ENCODE measurements around the gene KNCN. TPM values are rescaled to one million over a fixed set of nuclear protein-coding genes. Genes with fewer than 3 reads are reported as not detected.

Gene KNCN
- polyA plus RNA-seq, 3 donors from 2014 or later = not detected

DNA sequence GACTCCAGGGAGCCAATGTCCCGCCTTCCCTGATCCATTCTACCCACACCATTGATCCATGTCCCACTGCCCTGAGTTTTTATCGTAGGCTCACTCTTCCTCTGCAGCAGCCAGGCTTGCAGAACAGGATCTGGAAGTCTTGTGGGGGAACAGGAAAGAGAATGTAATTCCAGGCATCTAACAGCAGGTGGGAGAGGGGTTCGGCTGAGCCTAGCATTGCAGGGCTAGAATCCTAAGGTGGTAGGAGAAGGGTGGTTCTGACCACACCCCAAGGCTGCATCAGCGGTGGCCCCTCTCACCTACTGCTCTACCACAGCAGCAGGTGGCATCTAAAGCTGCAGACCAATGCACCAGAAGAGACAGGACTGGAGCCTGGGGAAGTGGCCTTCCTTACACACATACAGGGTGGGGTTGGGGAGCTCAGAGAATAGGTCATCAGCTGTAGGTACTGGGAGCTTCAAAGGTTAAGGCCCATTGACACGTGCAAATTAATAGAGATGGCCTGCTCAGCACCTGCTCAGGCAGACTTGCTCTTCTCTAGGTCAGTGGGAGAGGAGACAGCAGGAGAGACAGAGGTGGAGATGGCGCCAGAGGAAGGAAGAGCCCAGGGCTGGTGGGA lies 20.5 kb downstream of the KNCN start:
- Mint-ChIP-seq H3K4me3 (peak overlapping the region in 1 of 5 donors; percentile 46), H3K27me3 (ENCODE audit: low read depth in 3 of 3) (peaks cover 5 to 15% (median 9%) of the 10 kb centered on the region in 3 donors), H3K9me3 (peaks cover 0 to 1% (median 0%) of the 10 kb centered on the region in 6 donors), H3K4me1 (peaks cover 6 to 8% of the 10 kb centered on the region in 2 donors), H3K27ac (no peak overlapping the region), H3K36me3 (no peaks in the 10 kb centered on the region)
- no peak for DNase-seq

- no peak overlapping the region for H3K4me3 Mint-ChIP-seq
- H3K27ac Mint-ChIP-seq = no peak overlapping the region
- no peaks in the 10 kb centered on the region for H3K36me3 Mint-ChIP-seq
- no peak for DNase-seq
- H3K27me3 Mint-ChIP-seq (ENCODE audit: low read depth in 3 of 3) = peaks cover 5 to 15% (median 9%) of the 10 kb centered on the region in 3 donors
- H3K9me3 Mint-ChIP-seq = peaks cover 0 to 1% (median 0%) of the 10 kb centered on the region in 6 donors
- H3K4me1 Mint-ChIP-seq = peaks cover 6 to 8% of the 10 kb centered on the region in 2 donors
Observed at GRCh38 chr1:46530311-46530710, 21.1 kb downstream of the KNCN start.

GRCh38 chr1:46529031-46529630 lies 22.3 kb downstream of the KNCN start:
- Mint-ChIP-seq H3K27me3 (ENCODE audit: low read depth in 3 of 3) (peaks cover 5 to 13% (median 9%) of the 10 kb centered on the region in 3 donors), H3K9me3 (peaks cover 0 to 1% (median 0%) of the 10 kb centered on the region in 6 donors), H3K4me1 (peaks cover 4 to 6% of the 10 kb centered on the region in 2 donors), H3K4me3 (no peak overlapping the region), H3K36me3 (no peaks in the 10 kb centered on the region), H3K27ac (no peak overlapping the region)
- no peak for DNase-seq

DNA sequence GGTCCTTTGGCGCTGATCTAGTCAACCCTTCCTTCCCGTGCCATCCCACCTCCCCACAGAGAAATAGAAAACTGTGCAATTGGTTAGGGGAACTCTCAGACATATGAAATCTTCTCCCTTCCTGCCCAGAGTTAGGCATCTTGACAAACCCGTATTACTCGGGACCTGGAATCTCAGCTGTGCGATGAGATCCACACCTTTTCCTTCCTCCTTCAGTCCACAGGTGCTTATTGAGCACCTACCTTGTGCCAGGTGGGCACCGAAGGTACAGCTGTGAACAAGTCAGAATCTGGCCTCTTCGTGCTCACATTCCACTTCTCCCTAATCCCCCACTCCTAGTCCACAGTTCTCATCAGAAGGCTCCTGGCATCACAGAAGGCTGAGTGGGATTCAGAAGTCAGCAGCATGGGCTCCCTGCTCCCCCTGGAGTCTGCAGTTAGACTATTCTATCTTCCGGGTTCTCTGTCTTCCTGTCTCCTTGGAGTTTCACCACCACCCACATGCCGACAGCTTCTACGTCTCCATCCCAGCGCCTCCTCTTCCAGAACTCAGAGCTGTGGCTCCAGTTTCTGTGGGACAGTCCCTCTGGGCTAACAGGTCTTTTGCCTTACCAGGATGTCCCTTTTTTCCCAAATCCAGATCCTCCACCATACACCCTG lies 23.0 kb downstream of the KNCN start:
- Mint-ChIP-seq H3K27ac (no peak overlapping the region), H3K9me3 (no peaks in the 10 kb centered on the region), H3K27me3 (ENCODE audit: low read depth in 3 of 3) (peaks cover 5 to 13% (median 9%) of the 10 kb centered on the region in 3 donors), H3K4me1 (no peaks in the 10 kb centered on the region), H3K36me3 (no peaks in the 10 kb centered on the region), H3K4me3 (no peak overlapping the region)
- DNase-seq = no peak

DNA sequence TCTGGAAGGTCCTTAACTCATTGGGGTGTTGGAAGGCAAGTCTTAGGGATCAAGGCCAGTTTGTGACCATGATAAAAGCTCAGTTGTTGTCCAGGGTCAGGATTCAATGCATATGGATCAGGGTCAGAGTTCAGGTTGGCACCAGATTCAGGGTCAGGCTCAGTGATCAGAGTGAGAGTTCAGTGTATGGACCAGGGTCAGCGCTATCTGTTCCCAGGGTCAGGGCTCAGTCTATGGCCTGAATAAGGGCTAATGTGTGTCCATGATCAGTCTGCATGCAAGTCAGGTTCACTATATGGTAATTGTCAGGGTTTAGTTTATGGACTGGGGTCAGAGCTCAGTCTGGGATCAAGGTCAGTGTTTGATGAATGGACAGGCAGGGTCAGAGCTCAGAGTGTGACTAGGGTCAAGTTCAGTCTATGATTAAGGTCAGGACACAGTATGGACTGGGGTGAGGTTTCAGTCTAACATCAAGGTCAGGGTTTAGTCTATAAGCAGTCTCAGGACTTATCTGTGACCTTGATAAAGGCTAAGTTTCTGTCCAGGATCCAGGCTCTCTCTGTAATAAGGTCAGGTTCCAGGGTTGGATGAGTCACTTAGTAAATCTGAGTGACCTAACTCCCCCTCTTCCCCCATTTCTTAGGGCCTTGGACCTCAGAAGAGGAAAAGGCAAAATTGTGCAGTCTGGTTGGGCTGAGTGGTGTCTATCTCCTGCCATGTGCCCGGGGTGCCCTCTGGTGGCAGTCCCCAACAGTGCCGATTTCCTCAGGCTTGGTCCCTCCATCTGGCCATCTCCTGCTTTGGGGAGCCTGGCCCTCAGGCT lies 23.8 kb downstream of the KNCN start:
- Mint-ChIP-seq H3K36me3 (no peaks in the 10 kb centered on the region), H3K4me1 (no peaks in the 10 kb centered on the region), H3K27ac (no peak overlapping the region), H3K4me3 (no peak overlapping the region), H3K9me3 (no peaks in the 10 kb centered on the region), H3K27me3 (ENCODE audit: low read depth in 3 of 3) (peaks cover 5 to 13% (median 9%) of the 10 kb centered on the region in 3 donors)
- DNase-seq = peak; percentile 37 to 59 (median 47)

- DNase-seq = no peak
- Mint-ChIP-seq H3K27me3 (ENCODE audit: low read depth in 3 of 3) (peaks cover 5 to 13% (median 9%) of the 10 kb centered on the region in 3 donors), H3K4me1 (no peaks in the 10 kb centered on the region), H3K27ac (no peak overlapping the region), H3K9me3 (no peaks in the 10 kb centered on the region), H3K36me3 (no peaks in the 10 kb centered on the region), H3K4me3 (no peak overlapping the region)
Observed at GRCh38 chr1:46526691-46527291, 24.7 kb downstream of the KNCN start.

DNA sequence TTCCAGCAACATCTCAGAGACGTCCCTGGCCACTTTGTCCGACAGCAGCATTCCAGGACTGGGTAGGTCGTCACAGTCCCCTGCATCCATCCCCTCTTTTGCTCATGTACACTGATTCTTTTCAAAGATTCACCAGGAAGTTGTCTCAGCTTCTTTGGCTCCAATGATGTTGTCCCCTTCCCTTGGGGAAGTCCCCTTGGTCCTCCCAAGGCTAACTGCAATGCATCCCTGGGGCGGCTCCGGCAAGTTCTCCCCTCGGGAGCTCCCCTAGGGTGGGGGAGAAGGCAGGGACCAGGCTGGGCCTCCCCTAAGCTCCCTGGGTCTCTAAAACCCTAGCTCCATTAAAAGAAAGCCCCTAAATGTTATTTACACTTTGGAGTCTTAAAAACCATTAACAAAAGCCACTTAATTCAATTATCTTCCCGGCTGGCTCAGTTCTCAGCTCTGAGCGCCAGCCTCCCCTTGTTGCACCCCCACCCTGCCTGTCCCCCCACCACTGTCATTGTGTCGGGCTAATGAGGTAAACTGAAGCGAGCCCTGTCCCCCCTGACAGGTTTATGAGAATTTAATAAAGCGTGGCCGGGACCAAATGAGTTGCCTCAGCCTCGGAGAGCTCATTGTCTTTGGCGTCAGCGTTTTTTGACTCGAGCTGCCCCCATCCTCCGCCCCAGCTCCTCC lies 25.3 kb downstream of the KNCN start:
- Mint-ChIP-seq H3K27me3 (ENCODE audit: low read depth in 3 of 3) (peaks cover 3 to 13% (median 9%) of the 10 kb centered on the region in 3 donors), H3K36me3 (no peaks in the 10 kb centered on the region), H3K4me3 (no peak overlapping the region), H3K4me1 (no peaks in the 10 kb centered on the region), H3K27ac (no peak overlapping the region), H3K9me3 (no peaks in the 10 kb centered on the region)
- DNase-seq = no peak

GRCh38 chr1:46525253-46525983 lies 26.0 kb downstream of the KNCN start:
- H3K4me1 Mint-ChIP-seq = no peaks in the 10 kb centered on the region
- H3K27me3 Mint-ChIP-seq (ENCODE audit: low read depth in 3 of 3) = peaks cover 3 to 15% (median 9%) of the 10 kb centered on the region in 3 donors
- no peak for DNase-seq

DNA sequence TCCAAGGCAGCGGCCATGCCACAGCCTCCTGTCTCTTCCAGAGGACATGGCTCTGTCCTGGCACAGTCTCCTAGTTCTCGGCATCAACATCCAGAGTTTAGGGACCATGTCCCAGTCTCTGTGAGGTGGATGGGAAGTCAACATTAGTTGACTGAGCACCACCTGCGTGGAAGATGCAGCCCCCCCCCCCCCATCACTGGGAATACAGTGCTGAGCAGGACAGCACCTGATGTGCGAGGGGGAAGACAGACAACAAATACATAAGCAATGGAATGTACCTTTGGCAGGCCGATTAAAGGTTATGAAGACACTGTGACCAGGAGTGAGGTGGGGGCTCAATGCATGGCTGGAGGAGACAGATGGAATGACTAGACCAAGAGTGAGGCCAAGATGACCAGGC lies 26.6 kb downstream of the KNCN start:
- peaks cover 3 to 15% (median 9%) of the 10 kb centered on the region in 3 donors for H3K27me3 Mint-ChIP-seq (ENCODE audit: low read depth in 3 of 3)
- DNase-seq = no peak

More at GRCh38 chr1:46525253-46525983, 26.0 kb downstream of the KNCN start:
- Mint-ChIP-seq H3K27ac (no peak overlapping the region), H3K9me3 (no peaks in the 10 kb centered on the region), H3K36me3 (no peaks in the 10 kb centered on the region), H3K4me3 (no peak overlapping the region)

DNA sequence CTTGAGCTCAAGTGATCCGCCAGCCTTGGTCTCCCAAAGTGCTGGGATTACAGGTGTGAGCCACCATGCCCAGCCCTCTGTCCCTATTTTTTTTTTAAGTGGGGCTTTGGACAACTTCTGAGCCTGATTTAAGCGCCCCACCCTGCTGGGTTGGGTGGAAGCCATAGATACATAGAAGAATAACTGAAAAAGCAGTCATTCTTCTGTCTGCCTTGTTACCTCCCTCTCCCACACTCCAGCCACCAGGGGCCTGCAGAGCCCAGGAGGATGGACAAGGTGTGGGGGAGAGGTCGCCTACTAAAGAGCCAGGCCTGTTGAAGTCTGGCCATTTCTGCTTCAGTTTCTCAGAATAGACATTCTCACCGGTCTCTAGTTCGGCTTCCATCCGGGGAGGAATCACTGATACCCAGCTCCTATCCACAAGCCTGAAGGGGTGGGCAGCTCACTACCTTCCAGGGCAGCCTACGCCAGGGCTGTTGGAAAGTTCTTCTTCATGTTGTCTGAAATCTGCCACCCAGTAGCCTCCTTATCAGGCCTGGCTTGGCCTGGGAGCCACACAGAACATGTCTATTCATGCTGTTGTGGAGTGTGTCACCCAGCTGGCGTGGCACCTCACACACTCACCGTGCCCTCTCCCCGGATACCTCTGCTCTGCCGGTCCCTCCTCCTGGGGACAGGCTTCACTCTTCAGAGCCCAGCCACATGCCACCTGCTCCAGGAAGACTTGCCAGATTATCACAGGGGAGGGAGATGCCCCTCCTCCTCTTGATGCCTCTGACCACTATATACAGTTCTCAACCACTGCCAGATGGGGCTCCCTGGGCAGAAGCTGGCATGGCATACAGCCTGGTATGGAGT lies 27.7 kb downstream of the KNCN start:
- Mint-ChIP-seq H3K36me3 (no peaks in the 10 kb centered on the region), H3K4me3 (no peak overlapping the region), H3K9me3 (no peaks in the 10 kb centered on the region), H3K27me3 (ENCODE audit: low read depth in 3 of 3) (peaks cover 1 to 12% (median 9%) of the 10 kb centered on the region in 3 donors), H3K4me1 (no peaks in the 10 kb centered on the region), H3K27ac (no peak overlapping the region)
- no peak for DNase-seq

More for the DNA sequence above, 26.6 kb downstream of the KNCN start:
- no peaks in the 10 kb centered on the region for H3K36me3 Mint-ChIP-seq
- no peaks in the 10 kb centered on the region for H3K4me1 Mint-ChIP-seq
- no peak overlapping the region for H3K4me3 Mint-ChIP-seq
- no peaks in the 10 kb centered on the region for H3K9me3 Mint-ChIP-seq
- no peak overlapping the region for H3K27ac Mint-ChIP-seq

GRCh38 chr1:46522969-46523320 lies 28.5 kb downstream of the KNCN start:
- Mint-ChIP-seq H3K36me3 (no peaks in the 10 kb centered on the region), H3K27ac (no peak overlapping the region), H3K9me3 (no peaks in the 10 kb centered on the region), H3K4me1 (no peaks in the 10 kb centered on the region), H3K4me3 (no peak overlapping the region), H3K27me3 (ENCODE audit: low read depth in 3 of 3) (peaks cover 4 to 9% (median 7%) of the 10 kb centered on the region in 3 donors)
- DNase-seq = no peak
